Dermis blood vessel endothelial cell (primary cell): ENCODE measurements around the gene MGLL. TPM values are rescaled to one million over a fixed set of nuclear protein-coding genes. Genes with fewer than 3 reads are reported as not detected.
A peak's percentile ranks its signal among the peaks of the same experiment; 100 is the strongest.

Experiments
- DNase-seq: peaks from one replicate; pipeline ENCODE4 v3.0.0; 2010
- total RNA-seq: library from RNA; depleted of rRNA; stranded (reverse); fragments of >200 nt; gene quantifications from 2 replicates; pipeline ENCODE4 v1.2.3, GENCODE V29; 2014

The MGLL gene
- total RNA-seq, 1 donor from 2014 or later: 35.7 TPM

- DNase-seq: no peak
Observed at GRCh38 chr3:127834771-127835170, 12.5 kb upstream of the MGLL start.

DNA sequence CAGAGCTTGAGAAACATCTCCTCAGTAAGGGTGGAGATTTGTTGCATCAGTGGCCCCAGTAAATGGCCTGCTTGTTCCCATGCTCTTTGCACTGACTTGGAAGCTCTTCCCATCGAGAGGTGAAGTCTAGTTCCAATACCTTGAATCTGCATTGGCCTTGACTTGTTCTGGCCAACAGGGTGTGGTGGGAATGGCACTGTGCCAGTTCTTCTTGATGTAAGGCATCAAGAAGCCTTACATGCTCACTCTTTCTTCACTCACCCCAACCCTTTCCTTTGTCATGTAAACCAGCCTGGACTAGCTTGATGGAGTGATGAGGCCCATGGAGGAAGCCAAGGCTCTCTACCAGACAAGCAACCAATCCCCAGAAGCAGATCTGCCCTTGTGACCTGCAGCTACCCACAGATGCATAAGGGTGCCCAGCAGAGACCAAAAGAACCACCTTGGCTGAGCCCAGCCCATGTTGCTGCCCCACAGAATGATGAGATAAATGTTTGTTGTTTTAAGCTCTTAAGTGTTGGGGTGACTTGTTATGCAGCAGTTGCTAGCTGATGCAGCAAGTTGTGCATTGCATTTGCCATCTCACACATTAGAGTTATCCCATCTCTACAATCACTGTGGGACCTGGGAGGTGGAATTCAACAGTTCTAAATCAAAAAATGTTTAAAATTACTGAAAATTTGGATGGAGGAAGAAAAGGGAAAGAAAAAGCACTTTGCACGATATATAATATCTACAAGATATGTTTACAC is 11.1 kb upstream of the MGLL start:
- DNase-seq: no peak

GRCh38 chr3:127831723-127832172 is 9.4 kb upstream of the MGLL start:
- DNase-seq: peak; percentile 73

GRCh38 chr3:127829537-127829936 is 7.2 kb upstream of the MGLL start:
- DNase-seq: no peak

DNA sequence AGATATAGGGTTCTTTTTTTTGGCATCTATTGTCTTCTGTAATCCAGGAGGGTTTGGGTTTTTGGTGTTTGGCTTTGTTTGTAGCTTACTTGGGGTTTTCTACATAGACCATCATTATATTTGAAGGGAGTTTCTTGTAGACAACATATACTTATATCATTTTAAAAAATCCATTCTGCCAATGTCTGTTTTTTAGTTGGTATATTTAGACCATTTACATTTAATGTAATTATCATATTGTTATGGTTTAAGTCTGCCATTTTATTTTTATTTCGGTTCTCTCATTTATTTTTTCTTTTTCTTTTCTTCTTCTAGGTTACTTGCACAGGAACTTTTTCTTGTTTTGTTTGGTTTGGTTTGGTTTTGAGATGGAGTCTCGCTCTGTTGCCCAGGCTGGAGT is 5.5 kb upstream of the MGLL start:
- no peak for DNase-seq

DNA sequence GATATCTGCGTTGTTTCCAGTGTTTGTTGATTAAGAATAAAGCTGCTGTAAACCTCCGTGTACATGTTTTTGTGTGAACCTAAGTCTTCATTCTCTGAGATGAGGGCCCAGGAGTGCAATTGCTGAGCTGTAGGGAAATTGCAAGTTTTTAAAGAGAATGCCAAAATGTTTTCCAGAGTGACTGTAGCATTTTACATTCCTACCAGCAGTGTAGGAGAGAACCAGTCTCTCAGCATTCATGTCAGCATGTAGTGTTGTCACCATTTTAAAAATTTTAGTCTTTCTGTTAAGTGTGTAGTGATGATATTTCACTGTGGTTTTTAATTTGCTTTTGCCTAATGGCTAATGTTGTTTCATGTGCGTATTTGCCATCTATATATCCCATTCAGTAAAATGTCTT is 3.4 kb upstream of the MGLL start:
- no peak for DNase-seq

GRCh38 chr3:127824151-127824825 is 2.0 kb upstream of the MGLL start:
- DNase-seq: no peak

DNA sequence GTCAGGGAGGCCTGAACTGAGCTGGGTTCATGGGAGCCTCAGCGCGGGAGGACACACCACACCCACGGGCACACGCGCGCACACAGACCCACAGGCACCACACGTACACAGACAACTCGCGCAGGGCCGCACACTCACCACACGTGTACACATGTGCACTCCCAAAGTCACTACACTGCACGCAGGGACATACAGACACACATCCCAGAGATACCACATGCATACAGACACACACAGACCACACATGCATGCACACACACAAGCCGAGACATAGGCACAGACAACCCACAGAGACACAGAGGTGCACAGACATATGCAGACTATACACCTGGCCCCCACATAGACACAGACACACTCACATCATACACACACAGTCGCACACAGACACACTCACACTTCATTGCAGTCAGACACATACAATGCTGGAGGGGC is 1.1 kb upstream of the MGLL start:
- DNase-seq: no peak

DNA sequence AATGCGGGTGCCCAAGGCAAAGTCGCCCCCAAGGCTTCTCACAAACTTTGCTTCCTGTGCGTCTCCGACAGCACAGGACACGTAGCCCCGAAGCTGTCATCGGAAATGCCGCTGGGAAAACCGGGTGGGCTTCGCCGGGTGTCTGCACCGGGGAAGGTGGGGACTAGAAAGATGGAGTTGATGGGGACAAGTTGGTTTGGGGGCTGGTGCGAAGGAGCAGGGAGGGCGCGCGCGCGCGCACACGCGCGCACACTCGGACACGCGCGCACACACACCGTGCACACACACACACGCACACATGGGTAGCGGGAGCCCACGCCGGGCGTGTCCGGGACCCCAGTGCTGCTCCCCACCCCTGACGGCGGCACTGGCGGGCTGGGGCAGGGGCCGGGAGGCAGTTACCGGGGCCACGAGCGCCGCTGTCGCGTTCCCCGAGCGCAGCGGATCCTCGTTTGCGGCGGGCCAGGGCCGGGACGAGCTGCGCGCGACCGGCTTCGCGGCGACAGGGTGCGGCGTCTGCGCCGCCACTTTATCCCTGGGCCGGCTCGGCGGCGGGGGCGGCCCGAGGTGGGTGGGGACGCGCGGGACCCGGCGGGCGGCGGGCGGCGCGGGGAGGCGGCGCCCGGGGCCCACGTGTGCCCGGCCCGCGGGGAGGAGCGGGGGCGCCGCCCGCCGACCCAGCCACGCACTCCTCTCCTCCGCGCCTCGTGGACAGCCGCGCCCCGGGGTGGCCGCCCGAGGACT is 539 bp upstream of the MGLL start:
- DNase-seq: peak; percentile 53

DNA sequence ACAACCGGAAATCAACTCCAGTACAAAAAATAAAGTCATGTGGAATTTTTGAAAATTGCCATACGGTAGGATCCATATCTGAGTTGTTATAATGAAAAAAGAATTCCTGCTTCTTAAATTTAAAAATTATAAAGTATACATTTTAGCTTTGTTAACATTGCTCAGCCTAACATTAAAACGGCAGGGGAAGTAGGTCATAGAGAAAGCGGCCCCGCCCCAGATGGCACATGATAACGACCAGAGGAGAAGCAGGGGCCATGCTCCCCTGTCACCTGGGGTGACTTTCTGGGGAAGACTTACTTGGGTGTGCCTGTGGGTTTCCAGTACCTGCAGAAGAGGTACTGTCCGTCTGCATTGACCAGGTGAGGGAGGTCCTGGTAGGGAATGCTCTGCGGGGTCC is 921 bp downstream of the MGLL start:
- peak; percentile 24 for DNase-seq

DNA sequence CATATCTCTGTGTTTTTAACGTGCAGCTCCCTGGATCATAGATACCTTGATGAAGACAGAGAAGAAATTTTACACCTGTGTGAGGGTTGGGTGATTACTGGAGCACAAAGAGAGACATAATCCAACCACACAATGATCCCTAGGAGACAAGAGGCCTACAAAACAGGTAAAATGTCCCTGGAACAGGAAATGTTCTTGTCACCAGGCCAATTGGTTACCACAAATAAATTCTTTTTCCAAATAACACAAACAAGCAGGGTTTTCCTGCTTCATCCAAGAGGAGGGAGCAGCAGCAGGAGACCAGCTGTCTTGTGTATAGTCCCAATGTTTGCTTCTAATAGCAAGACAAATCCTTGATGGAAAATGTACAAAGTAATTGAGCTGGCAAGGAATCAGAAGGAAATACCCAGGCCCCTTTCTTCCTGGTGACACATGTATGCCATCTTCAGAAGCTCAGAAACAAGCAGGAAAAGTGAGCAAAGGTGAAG is 1.4 kb downstream of the MGLL start:
- peak; percentile 66 for DNase-seq

GRCh38 chr3:127820221-127820825 is 2.0 kb downstream of the MGLL start:
- DNase-seq: peak; percentile 32

DNA sequence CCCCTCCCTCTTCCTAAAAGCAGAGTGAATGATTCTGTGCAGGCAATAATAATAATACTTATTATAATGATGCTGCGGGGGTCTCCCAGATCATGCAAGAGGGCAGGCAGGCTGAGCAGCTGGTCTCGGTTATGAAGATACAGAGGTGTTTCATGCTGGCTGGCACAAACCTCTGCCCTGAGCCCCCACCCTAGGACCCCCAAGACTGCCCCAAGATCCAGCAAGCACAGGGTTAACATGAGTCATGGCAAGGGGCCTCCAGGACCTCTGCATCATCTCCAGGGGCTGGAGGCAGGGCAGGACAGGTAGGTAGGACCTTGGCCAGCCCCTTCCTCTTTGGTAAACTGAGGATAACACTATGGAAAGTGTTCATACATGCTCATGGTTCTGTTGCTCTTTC is 2.7 kb downstream of the MGLL start:
- DNase-seq: no peak

DNA sequence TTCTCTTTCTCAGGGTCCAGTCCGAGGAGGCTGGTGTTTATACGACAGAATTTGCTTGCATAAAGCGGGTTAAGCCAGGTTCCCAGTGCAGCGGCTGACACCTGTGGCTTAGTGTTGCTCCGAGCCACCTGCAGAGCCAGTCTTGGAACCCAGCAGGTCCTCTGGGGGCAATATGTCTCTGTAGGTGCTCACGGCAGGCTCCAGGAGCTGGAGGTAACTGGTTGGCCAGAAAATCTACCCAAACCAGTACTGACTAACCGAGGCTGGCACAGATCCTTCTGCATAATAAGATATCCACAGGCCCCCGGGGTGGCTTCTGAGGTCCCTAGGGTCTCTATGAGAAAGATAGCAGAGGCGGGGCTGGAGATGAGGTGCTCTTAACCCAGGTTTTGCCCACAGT is 3.2 kb downstream of the MGLL start:
- DNase-seq: no peak

DNA sequence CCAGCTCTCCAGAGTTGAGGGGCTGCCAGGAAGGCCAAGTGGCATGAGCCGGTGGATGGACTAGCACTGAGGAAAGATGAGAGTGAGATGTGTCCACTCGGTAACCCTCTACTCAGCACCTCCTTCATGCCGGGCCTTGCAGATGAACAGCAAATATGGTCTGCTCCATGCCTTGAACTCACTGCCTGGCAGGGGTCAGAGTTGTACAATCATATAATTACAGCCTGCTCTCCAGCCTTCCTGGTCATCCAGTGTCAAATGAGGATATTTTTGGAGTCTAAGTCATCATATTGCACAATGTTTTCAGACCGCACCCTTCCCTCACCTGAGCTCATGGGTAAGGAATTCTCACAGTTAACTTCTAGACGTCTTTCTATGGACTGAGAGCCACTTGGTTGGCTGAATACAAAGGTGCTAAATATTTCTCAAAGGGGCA is 4.9 kb downstream of the MGLL start:
- DNase-seq: no peak

- no peak for DNase-seq
Observed at GRCh38 chr3:127816783-127817405, 5.4 kb downstream of the MGLL start.

DNA sequence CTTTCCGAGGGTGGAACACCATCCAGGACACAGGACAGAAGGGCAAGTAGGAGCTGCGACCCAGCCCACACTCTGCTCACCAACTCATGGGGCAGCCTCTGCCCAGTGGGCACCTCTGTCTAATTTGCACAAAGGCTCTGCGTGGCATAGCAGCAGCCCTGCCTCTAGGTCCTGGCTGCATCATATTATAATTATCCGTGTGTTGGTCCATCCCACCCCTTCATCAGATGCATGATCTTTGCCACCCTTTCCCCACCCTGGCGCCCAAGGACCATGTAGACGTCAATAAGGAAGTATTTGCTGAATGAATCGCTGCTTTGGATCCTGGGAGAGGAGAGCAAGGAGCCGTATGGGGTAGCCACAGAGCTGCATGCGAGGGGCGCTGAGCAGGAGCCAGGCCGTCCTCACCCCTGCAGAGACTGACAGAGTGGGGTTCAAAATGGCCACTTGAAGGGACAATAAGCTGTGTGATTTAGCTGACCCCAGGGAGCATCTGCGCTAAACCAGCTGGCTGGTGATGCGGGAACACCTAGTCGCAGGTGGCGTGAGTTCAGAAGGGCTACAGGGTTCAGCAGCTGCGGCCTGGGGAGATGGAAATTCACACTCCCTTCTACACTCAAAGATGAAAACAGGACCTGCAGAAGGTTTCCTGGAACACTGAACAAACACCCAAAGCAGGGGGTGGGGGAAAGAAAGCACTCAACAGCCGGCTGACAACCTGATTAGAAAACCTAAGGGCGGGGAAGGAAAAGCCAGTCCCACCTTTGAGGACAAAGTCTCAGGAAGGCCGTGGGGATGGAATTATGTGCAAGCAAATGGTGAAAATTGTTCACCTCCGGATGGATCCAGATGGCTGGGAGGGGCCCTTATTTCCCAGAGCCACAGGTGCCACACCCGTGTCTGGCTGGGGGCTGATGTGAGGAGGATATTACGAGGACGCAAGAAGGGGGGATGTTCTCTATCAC is 6.4 kb downstream of the MGLL start:
- DNase-seq: no peak

DNA sequence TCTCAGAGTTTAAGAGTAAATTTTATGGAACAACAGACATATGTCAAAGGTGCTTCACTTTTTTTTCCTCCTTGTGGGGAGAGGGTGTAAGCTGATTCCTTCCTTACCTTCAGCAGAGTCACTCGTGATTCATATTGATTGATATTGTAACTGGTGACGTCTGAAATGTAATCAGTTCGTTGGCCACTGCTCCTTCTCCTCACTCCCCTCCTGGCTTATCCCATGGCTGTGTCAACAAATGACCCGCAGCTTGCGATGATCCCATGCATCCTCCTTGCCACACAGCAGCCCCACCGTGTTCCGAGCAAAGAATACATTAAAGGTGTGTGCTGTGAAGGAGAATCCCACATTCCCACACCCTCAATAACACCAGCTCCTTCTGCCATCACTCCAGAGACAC is 7.3 kb downstream of the MGLL start:
- DNase-seq: no peak

DNA sequence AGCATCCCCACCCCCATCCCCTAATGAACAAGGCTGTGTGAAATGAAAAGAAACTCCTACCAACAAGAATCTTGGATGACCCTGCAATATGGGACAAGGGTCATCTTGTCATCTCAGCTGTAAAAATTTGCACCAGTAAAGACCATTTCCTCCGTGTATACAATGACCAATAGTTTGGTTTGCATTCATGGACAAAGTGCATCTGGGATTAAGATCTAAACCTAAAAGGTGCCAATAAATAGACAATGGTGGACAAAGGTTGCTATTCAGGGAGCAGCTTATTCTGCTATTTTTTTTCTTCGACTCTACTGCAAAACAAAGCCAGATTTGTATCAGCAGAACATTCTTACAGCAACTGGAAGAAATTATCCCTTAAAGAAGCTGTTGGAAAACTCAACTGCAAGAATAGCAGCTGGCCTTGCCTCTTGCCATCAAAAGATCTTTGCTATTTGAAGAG is 8.0 kb downstream of the MGLL start:
- no peak for DNase-seq

DNA sequence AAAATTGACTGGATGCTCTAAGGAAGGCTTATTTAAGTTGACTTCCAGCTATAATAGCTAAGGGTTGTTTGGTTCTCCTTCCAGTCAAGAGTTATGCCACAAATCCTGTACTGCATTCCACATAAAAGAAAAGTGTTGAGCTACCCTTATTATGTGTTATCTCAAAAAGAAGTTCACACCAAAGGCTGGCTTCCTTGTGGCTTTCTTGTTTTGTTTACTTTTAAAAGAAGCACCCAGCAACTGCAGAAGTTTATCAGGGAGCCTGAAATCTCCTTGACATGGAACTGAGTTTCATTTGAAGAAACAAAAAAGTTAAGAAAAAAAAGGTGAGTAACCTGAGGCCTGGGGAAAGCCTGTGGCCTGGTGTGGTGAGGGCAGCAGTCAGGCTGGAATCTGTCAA is 10.2 kb downstream of the MGLL start:
- DNase-seq: no peak

- DNase-seq: no peak
Observed at GRCh38 chr3:127811717-127812116, 10.6 kb downstream of the MGLL start.
